ENCODE measurements around the gene C12orf43.
"Not testable (repeated sequence)": the region's sequence is repeated elsewhere in the genome, so short reads cannot be mapped to it uniquely, and the experiment has no call there.

C12orf43 gene
- long read RNA-seq, full-length matches to known transcripts: 73 of 186 reads
- long read RNA-seq, partial matches to known transcripts: 0 of 186 reads
- long read RNA-seq, other reads (novel, unspliced or antisense): 113 of 186 reads

- peak within 1 kb of the TSS; percentile 70 for H3K27ac ChIP-seq (replicated peaks)
- peak within 1 kb of the TSS; percentile 99 for H3K4me3 ChIP-seq (replicated peaks; ENCODE audit: insufficient read depth, low read length)
- peak; percentile 83 to 95 for DNase-seq (ENCODE audit: low read depth in 1 of 2, low spot score in 1 of 2)
- no peak for TF ChIP-seq SPI1 (IDR thresholded peaks at IDR 0.05; ENCODE audit: borderline replicate concordance, low read depth)
- TF ChIP-seq POLR2AphosphoS5 (IDR thresholded peaks at IDR 0.05; ENCODE audit: low read depth): peak; percentile 80; the same call in 1 of the 2 replicates
- H3K27me3 ChIP-seq (ENCODE audit: insufficient read depth, poor library complexity, severe bottlenecking): no peaks in the 10 kb centered on the region
Observed at GRCh38 chr12:121015825-121016766, at the start of gene C12orf43. C12orf43 (minus strand) TSS chr12:121016487; CDS start chr12:121016474, 13 bp downstream.

DNA sequence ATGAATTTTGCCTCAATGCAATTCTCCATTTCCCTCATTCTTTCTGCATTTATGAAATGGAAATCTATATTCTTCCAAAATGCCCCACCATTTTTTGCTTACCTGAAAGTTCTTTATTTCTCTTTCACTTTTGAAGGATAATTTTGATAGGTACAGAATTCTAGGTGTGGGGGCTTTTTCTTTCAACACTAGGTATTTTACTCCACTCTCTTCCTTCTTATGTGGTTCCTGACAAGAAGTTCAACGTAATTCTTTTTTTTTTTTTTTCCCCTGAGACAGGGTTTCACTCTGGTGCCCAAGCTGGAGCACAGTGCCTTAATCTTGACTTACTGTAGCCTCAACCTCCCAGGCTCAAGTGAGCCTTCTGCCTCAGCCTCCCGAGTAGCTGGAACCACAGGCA lies 49.1 kb upstream of the C12orf43 start:
- Histone ChIP-seq H3K27ac (replicated peaks) (no peak overlapping the region), H3K27me3 (ENCODE audit: insufficient read depth, poor library complexity, severe bottlenecking) (no peaks in the 10 kb centered on the region), H3K4me3 (replicated peaks; ENCODE audit: insufficient read depth, low read length) (no peak overlapping the region)
- no peak for DNase-seq (ENCODE audit: low read depth in 1 of 2, low spot score in 1 of 2)
- TF ChIP-seq, protein P1, sequence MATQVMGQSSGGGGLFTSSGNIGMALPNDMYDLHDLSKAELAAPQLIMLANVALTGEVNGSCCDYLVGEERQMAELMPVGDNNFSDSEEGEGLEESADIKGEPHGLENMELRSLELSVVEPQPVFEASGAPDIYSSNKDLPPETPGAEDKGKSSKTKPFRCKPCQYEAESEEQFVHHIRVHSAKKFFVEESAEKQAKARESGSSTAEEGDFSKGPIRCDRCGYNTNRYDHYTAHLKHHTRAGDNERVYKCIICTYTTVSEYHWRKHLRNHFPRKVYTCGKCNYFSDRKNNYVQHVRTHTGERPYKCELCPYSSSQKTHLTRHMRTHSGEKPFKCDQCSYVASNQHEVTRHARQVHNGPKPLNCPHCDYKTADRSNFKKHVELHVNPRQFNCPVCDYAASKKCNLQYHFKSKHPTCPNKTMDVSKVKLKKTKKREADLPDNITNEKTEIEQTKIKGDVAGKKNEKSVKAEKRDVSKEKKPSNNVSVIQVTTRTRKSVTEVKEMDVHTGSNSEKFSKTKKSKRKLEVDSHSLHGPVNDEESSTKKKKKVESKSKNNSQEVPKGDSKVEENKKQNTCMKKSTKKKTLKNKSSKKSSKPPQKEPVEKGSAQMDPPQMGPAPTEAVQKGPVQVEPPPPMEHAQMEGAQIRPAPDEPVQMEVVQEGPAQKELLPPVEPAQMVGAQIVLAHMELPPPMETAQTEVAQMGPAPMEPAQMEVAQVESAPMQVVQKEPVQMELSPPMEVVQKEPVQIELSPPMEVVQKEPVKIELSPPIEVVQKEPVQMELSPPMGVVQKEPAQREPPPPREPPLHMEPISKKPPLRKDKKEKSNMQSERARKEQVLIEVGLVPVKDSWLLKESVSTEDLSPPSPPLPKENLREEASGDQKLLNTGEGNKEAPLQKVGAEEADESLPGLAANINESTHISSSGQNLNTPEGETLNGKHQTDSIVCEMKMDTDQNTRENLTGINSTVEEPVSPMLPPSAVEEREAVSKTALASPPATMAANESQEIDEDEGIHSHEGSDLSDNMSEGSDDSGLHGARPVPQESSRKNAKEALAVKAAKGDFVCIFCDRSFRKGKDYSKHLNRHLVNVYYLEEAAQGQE (IDR thresholded peaks at IDR 0.05; ENCODE audit: insufficient replicate concordance, low read depth): no peak
- TF ChIP-seq GABPA (IDR thresholded peaks at IDR 0.05; ENCODE audit: low read depth): no peak
- no peak for TF ChIP-seq CTCF (IDR thresholded peaks at IDR 0.05; ENCODE audit: insufficient read depth, low read length)
- TF ChIP-seq POLR2AphosphoS5 (IDR thresholded peaks at IDR 0.05; ENCODE audit: low read depth): no peak
- no peak for TF ChIP-seq SPI1 (IDR thresholded peaks at IDR 0.05; ENCODE audit: borderline replicate concordance, low read depth)

DNA sequence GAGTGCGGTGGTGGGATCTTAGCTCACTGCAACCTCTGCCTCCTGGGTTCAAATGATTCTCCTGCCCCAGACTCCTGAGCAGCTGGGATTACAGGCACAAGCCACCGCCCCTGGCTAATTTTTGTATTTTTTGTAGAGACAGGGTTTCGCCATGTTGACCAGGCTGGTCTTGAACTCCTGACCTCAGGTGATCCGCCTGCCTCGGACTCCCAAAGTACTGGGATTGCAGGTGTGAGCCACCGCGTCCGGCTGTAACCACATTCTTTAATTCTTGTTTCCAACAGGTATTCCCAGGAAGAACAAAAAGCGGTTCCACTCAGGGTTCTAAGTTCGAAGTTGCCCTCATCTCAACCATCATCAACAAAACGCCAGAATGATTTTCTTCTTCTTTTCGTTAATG lies 48.3 kb upstream of the C12orf43 start:
- H3K27ac ChIP-seq (replicated peaks); DNase-seq (ENCODE audit: low read depth in 1 of 2, low spot score in 1 of 2); H3K4me3 ChIP-seq (replicated peaks; ENCODE audit: insufficient read depth, low read length); H3K27me3 ChIP-seq (ENCODE audit: insufficient read depth, poor library complexity, severe bottlenecking): not testable (repeated sequence)

DNA sequence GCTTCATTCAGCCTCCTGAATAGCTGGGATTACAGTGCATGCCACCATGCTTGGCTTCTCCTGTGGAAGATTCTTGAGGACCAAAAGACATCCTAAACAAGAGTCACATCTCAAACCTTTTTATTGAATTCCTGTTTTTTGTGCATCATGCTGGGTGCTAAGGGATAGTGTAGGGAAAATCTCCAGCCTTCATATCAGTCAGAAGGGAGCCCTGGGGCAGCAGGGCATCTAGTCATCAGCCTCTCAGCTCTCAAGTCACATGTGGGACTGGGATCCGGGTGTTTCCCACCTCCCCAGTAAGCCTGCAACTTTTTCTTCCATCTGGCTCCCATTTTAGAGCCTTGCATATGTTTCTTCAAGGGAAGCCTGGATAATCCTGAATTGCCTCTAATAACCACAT lies 47.8 kb upstream of the C12orf43 start:
- DNase-seq (ENCODE audit: low read depth in 1 of 2, low spot score in 1 of 2): no peak
- H3K4me3 ChIP-seq (replicated peaks; ENCODE audit: insufficient read depth, low read length): no peak overlapping the region
- no peak overlapping the region for H3K27ac ChIP-seq (replicated peaks)
- TF ChIP-seq SPI1 (IDR thresholded peaks at IDR 0.05; ENCODE audit: borderline replicate concordance, low read depth) (no peak), CTCF (IDR thresholded peaks at IDR 0.05; ENCODE audit: insufficient read depth, low read length) (no peak), POLR2AphosphoS5 (IDR thresholded peaks at IDR 0.05; ENCODE audit: low read depth) (no peak), GABPA (IDR thresholded peaks at IDR 0.05; ENCODE audit: low read depth) (no peak)
- TF ChIP-seq, protein P1 (IDR thresholded peaks at IDR 0.05; ENCODE audit: insufficient replicate concordance, low read depth): no peak
- no peaks in the 10 kb centered on the region for H3K27me3 ChIP-seq (ENCODE audit: insufficient read depth, poor library complexity, severe bottlenecking)

All from HL-60 (cell line).